Measurements from ENCODE around the gene DIDO1.

The DIDO1 gene

GRCh38 chr20:62949962-62950361 is 23.7 kb upstream of the DIDO1 start:
- DNase-seq: no peak

- DNase-seq: no peak
These were observed 23.0 kb upstream of the DIDO1 start for GRCh38 chr20:62949153-62949821.

- no peak for DNase-seq
These were observed 21.4 kb upstream of the DIDO1 start for GRCh38 chr20:62947532-62948300.

- DNase-seq: no peak
These were observed 20.6 kb upstream of the DIDO1 start for GRCh38 chr20:62946918-62947317.

GRCh38 chr20:62945771-62946339 is 19.6 kb upstream of the DIDO1 start:
- DNase-seq: no peak

GRCh38 chr20:62944746-62945145 is 18.4 kb upstream of the DIDO1 start:
- DNase-seq: no peak

- no peak for DNase-seq
These were observed 17.9 kb upstream of the DIDO1 start for GRCh38 chr20:62944184-62944583.

GRCh38 chr20:62943396-62943795 is 17.1 kb upstream of the DIDO1 start:
- no peak for DNase-seq

GRCh38 chr20:62942456-62942855 is 16.2 kb upstream of the DIDO1 start:
- no peak for DNase-seq

GRCh38 chr20:62941792-62942191 is 15.5 kb upstream of the DIDO1 start:
- no peak for DNase-seq

GRCh38 chr20:62940875-62941274 is 14.6 kb upstream of the DIDO1 start:
- DNase-seq: no peak

- no peak for DNase-seq
These were observed 12.0 kb upstream of the DIDO1 start, which contains the start of gene GID8 for GRCh38 chr20:62938105-62938888. GID8 (plus strand) TSS chr20:62938147; CDS start chr20:62941503, 3,356 bp downstream.

GRCh38 chr20:62937268-62938104 is 11.2 kb upstream of the DIDO1 start:
- DNase-seq: peak; percentile 97

- DNase-seq: no peak
These were observed 9.8 kb upstream of the DIDO1 start for GRCh38 chr20:62935968-62936585.

- DNase-seq: no peak
These were observed 9.1 kb upstream of the DIDO1 start for GRCh38 chr20:62935204-62935967.

GRCh38 chr20:62933966-62934365 is 7.7 kb upstream of the DIDO1 start:
- DNase-seq: no peak

- DNase-seq: no peak
These were observed 5.2 kb upstream of the DIDO1 start for GRCh38 chr20:62931464-62931863.

- peak; percentile 36 for DNase-seq
These were observed 2.8 kb upstream of the DIDO1 start for GRCh38 chr20:62929051-62929538.

- DNase-seq: no peak
These were observed 2.1 kb upstream of the DIDO1 start for GRCh38 chr20:62928246-62928939.

GRCh38 chr20:62927128-62927705 is 912 bp upstream of the DIDO1 start:
- no peak for DNase-seq
